Right atrium auricular region (tissue), 2 donors: ENCODE results near the gene LYSMD3. TPM values are rescaled to one million over a fixed set of nuclear protein-coding genes. Genes with fewer than 3 reads are reported as not detected.

Experiments used
- DNase-seq: peaks from one replicate; pipeline ENCODE4 v3.0.0-alpha.2; 2019; ENCODE audit warnings: low spot score
- H3K27ac ChIP-seq, 2 donors: fragments of 200-600 bp; sonication (generic); 1 replicate in 1 of 2; 2 replicates in 1 of 2; pipeline ENCODE4 v1.5.1; 2016 to 2019
- H3K27me3 ChIP-seq, 2 donors: fragments of 200-600 bp; sonication (generic); one replicate each; pipeline versions ENCODE4 v1.5.1 to v1.6.0; 2017 to 2019
- H3K36me3 ChIP-seq: fragments of 200-600 bp; sonication (generic); one replicate; pipeline ENCODE4 v1.5.1; 2016
- H3K4me1 ChIP-seq, 2 donors: fragments of 200-600 bp; sonication (generic); one replicate each; pipeline versions ENCODE4 v1.5.1 to v1.6.0; 2017 to 2019
- H3K4me3 ChIP-seq, 2 donors: fragments of 200-600 bp; sonication (generic); 1 replicate in 1 of 2; 2 replicates in 1 of 2; pipeline ENCODE4 v1.5.1; 2017 to 2019; ENCODE audit warnings: mild to moderate bottlenecking in 1 of 2, moderate library complexity in 1 of 2
- H3K9me3 ChIP-seq, 2 donors: fragments of 200-600 bp; sonication (generic); one replicate each; pipeline ENCODE4 v1.5.1; 2019
- total RNA-seq, 2 donors: library from RNA; depleted of rRNA; stranded (reverse); fragments of >200 nt; gene quantifications; one replicate each; pipeline ENCODE4 v1.1.0, GENCODE V29; 2016
- TF ChIP-seq, protein P1 (sequence below), 2 donors: fragments of 200-600 bp; sonication (generic); IDR thresholded peaks; one replicate each; pipeline ENCODE4 v1.5.1; 2019; ENCODE audit warnings: antibody characterized with exemption in 2 of 2

The LYSMD3 gene
- total RNA-seq, 2 donors from 2014 or later: 18.2 to 18.5 TPM

GRCh38 chr5:90553711-90554110, 24.3 kb upstream of the LYSMD3 start:
- Histone ChIP-seq H3K27ac (no peak overlapping the region), H3K27me3 (peaks cover 0 to 2% of the 10 kb centered on the region in 2 donors), H3K36me3 (no peaks in the 10 kb centered on the region), H3K9me3 (no peaks in the 10 kb centered on the region), H3K4me1 (peaks cover 0 to 11% of the 10 kb centered on the region in 2 donors), H3K4me3 (no peak overlapping the region)
- DNase-seq: no peak
- TF ChIP-seq, protein P1, sequence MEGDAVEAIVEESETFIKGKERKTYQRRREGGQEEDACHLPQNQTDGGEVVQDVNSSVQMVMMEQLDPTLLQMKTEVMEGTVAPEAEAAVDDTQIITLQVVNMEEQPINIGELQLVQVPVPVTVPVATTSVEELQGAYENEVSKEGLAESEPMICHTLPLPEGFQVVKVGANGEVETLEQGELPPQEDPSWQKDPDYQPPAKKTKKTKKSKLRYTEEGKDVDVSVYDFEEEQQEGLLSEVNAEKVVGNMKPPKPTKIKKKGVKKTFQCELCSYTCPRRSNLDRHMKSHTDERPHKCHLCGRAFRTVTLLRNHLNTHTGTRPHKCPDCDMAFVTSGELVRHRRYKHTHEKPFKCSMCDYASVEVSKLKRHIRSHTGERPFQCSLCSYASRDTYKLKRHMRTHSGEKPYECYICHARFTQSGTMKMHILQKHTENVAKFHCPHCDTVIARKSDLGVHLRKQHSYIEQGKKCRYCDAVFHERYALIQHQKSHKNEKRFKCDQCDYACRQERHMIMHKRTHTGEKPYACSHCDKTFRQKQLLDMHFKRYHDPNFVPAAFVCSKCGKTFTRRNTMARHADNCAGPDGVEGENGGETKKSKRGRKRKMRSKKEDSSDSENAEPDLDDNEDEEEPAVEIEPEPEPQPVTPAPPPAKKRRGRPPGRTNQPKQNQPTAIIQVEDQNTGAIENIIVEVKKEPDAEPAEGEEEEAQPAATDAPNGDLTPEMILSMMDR (IDR thresholded peaks at IDR 0.05): no peak

DNA sequence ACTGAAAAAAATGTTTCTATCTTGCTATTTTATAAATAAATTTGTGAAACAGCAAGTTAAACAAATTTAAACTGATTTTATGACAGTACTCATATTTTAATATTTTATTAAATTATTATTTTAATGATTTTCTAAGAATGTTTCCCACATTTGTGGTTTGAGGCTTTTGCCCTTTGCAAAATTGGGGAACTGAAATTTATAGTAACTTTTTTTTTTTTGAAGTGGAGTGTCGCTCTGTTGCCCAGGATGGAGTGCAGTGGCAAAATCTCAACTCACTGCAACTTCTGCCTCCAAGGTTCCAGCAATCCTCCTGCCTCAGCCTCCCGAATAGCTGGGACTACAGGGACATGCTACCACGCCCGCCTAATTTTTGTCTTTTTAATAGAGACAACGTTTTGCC, 22.0 kb upstream of the LYSMD3 start:
- no peak overlapping the region for H3K27ac ChIP-seq
- H3K36me3 ChIP-seq: no peaks in the 10 kb centered on the region
- no peaks in the 10 kb centered on the region for H3K27me3 ChIP-seq
- TF ChIP-seq, protein P1 (IDR thresholded peaks at IDR 0.05): no peak
- H3K9me3 ChIP-seq: no peaks in the 10 kb centered on the region
- DNase-seq: no peak
- H3K4me3 ChIP-seq: no peak overlapping the region
- no peaks in the 10 kb centered on the region for H3K4me1 ChIP-seq

GRCh38 chr5:90550963-90551362, 21.6 kb upstream of the LYSMD3 start:
- no peak for DNase-seq
- TF ChIP-seq, protein P1 (IDR thresholded peaks at IDR 0.05): no peak

DNA sequence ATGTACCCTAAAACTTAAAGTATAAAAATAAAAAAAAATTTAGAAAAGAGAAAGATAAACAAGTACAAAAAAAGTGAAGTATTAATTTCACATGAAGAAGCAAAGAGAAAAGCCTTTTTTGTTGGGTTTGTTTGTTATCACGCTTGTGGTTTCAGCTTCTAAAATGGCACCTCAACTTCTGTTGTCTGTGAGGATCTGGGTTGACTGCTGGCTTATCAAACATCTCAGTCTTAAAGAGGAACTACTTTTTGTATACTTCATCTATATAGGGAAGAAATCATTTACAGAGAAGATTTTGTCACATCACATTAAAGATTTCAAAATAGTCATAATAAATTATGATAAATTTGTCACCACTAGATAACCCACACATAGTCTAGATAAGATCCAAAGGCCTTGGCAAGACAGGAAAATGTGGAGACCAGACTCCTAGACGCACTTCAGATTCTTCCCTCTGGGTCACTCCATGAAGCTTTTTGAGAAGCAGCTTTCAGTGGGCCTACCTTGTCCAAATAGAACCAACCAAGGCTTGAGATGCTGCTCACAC, 20.4 kb upstream of the LYSMD3 start:
- H3K27ac ChIP-seq: no peak overlapping the region
- H3K27me3 ChIP-seq: no peaks in the 10 kb centered on the region
- H3K36me3 ChIP-seq: no peaks in the 10 kb centered on the region
- no peak for DNase-seq
- TF ChIP-seq, protein P1 (IDR thresholded peaks at IDR 0.05): no peak
- no peaks in the 10 kb centered on the region for H3K9me3 ChIP-seq
- H3K4me1 ChIP-seq: no peaks in the 10 kb centered on the region
- no peak overlapping the region for H3K4me3 ChIP-seq

More at GRCh38 chr5:90550963-90551362, 21.6 kb upstream of the LYSMD3 start:
- no peaks in the 10 kb centered on the region for H3K27me3 ChIP-seq
- no peak overlapping the region for H3K4me3 ChIP-seq
- H3K27ac ChIP-seq: no peak overlapping the region
- H3K4me1 ChIP-seq: no peaks in the 10 kb centered on the region
- H3K9me3 ChIP-seq: no peaks in the 10 kb centered on the region
- H3K36me3 ChIP-seq: no peaks in the 10 kb centered on the region

DNA sequence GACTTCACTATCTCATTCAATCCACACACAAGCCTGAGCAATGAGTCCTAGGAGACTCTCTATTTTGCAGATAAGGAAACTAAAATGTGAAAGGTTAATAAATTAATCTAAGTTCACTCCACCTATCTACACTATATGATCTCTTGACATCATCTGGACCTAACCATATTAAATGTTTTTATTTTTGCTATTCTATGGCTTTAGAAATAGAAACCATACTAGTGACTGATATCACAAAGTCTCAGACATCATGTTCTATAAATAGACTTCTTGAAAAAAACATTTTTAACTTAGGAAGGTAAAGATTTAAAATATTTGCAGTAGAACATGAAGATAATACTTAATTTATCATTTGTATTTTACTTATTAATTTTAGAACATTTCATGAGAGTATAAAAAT, 19.8 kb upstream of the LYSMD3 start:
- DNase-seq: no peak
- no peaks in the 10 kb centered on the region for H3K4me1 ChIP-seq
- no peak overlapping the region for H3K27ac ChIP-seq
- no peaks in the 10 kb centered on the region for H3K27me3 ChIP-seq
- TF ChIP-seq, protein P1 (IDR thresholded peaks at IDR 0.05): no peak
- no peaks in the 10 kb centered on the region for H3K36me3 ChIP-seq
- H3K4me3 ChIP-seq: no peak overlapping the region
- H3K9me3 ChIP-seq: no peaks in the 10 kb centered on the region

GRCh38 chr5:90548069-90548593, 18.7 kb upstream of the LYSMD3 start:
- no peak overlapping the region for H3K27ac ChIP-seq
- TF ChIP-seq, protein P1 (IDR thresholded peaks at IDR 0.05): no peak
- no peak overlapping the region for H3K4me3 ChIP-seq
- H3K9me3 ChIP-seq: no peaks in the 10 kb centered on the region
- DNase-seq: no peak
- no peaks in the 10 kb centered on the region for H3K27me3 ChIP-seq
- H3K36me3 ChIP-seq: no peaks in the 10 kb centered on the region
- no peaks in the 10 kb centered on the region for H3K4me1 ChIP-seq
